ENCODE results near the gene CD38.

The CD38 gene

DNA sequence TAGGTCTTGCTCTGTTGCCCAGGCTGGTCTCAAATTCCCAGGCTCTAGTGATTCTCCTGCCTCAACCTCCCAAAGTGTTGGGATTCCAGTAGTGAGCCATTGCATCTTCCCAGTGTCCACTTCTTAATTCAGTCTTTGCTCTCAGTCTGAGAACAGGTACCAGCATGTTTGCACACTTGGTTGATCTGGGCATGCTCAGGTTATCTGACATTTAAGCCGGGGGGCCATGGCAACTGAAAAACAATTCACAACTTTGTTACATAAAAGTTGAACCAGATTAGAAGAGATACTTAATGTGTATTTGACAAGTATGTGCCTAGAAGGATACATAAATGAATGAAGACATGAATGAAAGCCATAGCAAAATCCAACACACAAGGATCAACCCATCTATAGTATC lies 121.4 kb downstream of the CD38 start:
- no peak for DNase-seq (ENCODE audit: low spot score)

DNA sequence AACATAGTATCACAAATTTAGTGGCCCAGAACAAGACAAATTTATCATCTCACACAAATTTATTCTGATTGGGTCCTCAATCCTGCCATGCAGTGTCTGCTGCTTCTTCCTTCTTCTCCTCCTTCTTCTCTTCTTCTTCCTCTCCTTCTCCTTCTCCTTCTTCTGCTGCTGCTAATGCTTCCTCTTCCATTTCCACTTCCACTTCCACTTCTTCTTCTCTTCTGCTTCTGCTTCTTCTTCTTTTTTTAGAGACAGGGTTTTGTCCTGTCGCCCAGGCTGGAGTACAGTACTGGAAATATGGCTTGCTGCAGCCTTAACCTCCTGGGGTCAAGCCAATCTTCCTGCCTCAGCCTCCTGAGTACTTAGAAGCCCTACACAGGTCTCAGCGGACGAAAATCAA lies 122.9 kb downstream of the CD38 start:
- DNase-seq (ENCODE audit: low spot score), result no peak

DNA sequence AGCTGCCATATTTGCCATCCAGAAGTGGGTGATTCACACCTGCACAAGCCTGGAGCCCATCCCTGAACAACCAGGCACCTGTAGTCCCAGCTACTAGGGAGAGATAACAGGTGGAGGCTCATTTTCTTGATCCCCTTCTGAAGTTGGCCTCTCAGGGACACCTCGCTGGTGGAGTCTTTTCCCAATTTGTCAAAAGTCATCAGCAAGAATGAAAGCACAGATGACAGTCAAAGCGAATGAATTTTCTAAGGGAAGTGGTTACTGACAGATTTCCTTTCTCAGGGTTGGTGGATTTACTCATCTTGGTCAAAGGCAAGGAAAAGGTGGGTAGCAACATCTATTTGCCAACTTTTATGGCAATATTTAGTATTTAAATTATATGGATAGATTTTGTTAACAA lies 123.9 kb downstream of the CD38 start:
- DNase-seq (ENCODE audit: low spot score), result no peak

DNA sequence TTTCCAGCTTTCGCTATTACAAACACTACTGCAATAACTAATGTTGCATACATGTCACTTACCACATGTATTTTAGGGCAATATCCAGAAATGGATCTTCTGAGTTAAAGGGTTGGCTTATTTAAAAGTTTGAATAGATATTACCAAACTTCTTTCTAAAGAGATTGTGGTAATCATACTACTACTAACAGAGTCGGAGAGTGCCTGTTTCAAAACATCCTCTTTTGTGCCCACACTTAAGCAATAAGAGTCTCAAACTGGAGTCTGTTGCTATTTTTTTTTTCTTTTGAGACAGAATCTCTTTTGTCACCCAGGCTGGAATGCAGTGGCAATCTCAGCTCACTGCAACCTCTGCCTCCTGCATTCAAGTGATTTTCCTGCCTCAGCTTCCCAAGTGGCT lies 124.6 kb downstream of the CD38 start:
- DNase-seq (ENCODE audit: low spot score), result no peak
